ENCODE measurements around the gene GPRC5B. TPM values are rescaled to one million over a fixed set of nuclear protein-coding genes. Genes with fewer than 3 reads are reported as not detected.

The GPRC5B gene
- polyA plus RNA-seq, 2 of the 4 experiments (the other 2 are of a cell fraction): 12.8 to 19.1 TPM

- DNase-seq (ENCODE audit: low read depth in 1 of 2, low spot score in 1 of 2) (no peak), FAIRE-seq (no peak), ATAC-seq (no peak)
- ChIA-PET POLR2A (no interaction called here), CTCF (interaction anchor here (1.0 to 15.4 kb wide), 4 partner anchors 110 to 298 kb away, joined by 3 to 328 read pairs (median 4); no protein-coding TSS in a partner anchor)
- Histone ChIP-seq H3K4me1 (peaks cover 11% of the 10 kb centered on the region; the same call in 2 of the 3 replicates), H3K4me3 (no peak overlapping the region), H3K9me3 (no peaks in the 10 kb centered on the region), H3K27ac (no peak overlapping the region), H3K4me2 (no peak overlapping the region)
- TF ChIP-seq ELK1 (IDR thresholded peaks at IDR 0.05; ENCODE audit: low read depth, low read length): no peak
- TF ChIP-seq MAX (IDR thresholded peaks at IDR 0.05): no peak
- no peak for TF ChIP-seq ESRRA (IDR thresholded peaks at IDR 0.05; ENCODE audit: borderline replicate concordance, low read length)
- no peak for TF ChIP-seq MAFK (IDR thresholded peaks at IDR 0.05; ENCODE audit: partially characterized antibody)
- no peak for TF ChIP-seq HOXB5 (CRISPR knock-in tag; IDR thresholded peaks at IDR 0.05)
- no peak for TF ChIP-seq BHLHE40 (IDR thresholded peaks at IDR 0.05; ENCODE audit: low read depth, low read length)
- no peak for TF ChIP-seq HOXB13 (CRISPR knock-in tag; IDR thresholded peaks at IDR 0.05; ENCODE audit: low read depth)
- WGBS (ENCODE audit: missing lambda C conversion rate): 91% methylated on average over 6 of the region's 6 CpGs
Measured at GRCh38 chr16:19881783-19882182, 2.9 kb downstream of the GPRC5B start.

- Histone ChIP-seq H3K27ac (no peak overlapping the region), H3K9me3 (no peaks in the 10 kb centered on the region), H3K4me1 (peaks cover 11% of the 10 kb centered on the region; the same call in 2 of the 3 replicates), H3K4me2 (no peak overlapping the region), H3K4me3 (no peak overlapping the region)
- no peak for TF ChIP-seq MYC (IDR thresholded peaks at IDR 0.05; ENCODE audit: borderline replicate concordance, low read length)
- DNase-seq (ENCODE audit: low read depth in 1 of 2, low spot score in 1 of 2) (no peak), FAIRE-seq (no peak), ATAC-seq (no peak)
- ChIA-PET CTCF (interaction anchor here (0.6 to 15.4 kb wide), 3 partner anchors 117 to 283 kb away, joined by 3 to 328 read pairs (median 4); no protein-coding TSS in a partner anchor), POLR2A (no interaction called here)
- WGBS (ENCODE audit: missing lambda C conversion rate): 92% methylated on average over 7 of the region's 7 CpGs
Measured at GRCh38 chr16:19881028-19881427, 3.6 kb downstream of the GPRC5B start.

- no peak overlapping the region for H3K4me3 ChIP-seq
- no peaks in the 10 kb centered on the region for H3K9me3 ChIP-seq
- ATAC-seq (no peak; a peak in 1 of 6 replicates), DNase-seq (ENCODE audit: low read depth in 1 of 2, low spot score in 1 of 2) (peak in 1 of 2 experiments; percentile 24), FAIRE-seq (no peak)
- H3K4me2 ChIP-seq: no peak overlapping the region
- H3K4me1 ChIP-seq: peaks cover 8% of the 10 kb centered on the region; the same call in 1 of the 3 replicates
- TF ChIP-seq ZC3H11A (IDR thresholded peaks at IDR 0.05) (no peak), HOXB13 (CRISPR knock-in tag; IDR thresholded peaks at IDR 0.05; ENCODE audit: low read depth) (no peak), ATOH8 (CRISPR knock-in tag; IDR thresholded peaks at IDR 0.05; ENCODE audit: low read depth) (no peak), EHF (CRISPR knock-in tag; IDR thresholded peaks at IDR 0.05) (no peak), HES2 (IDR thresholded peaks at IDR 0.05) (no peak), HDAC2 (IDR thresholded peaks at IDR 0.05) (no peak), EHMT2 (IDR thresholded peaks at IDR 0.05; ENCODE audit: low read depth) (no peak)
- ChIA-PET POLR2A (no interaction called here), CTCF (interaction anchor here (0.6 to 15.4 kb wide), 5 partner anchors 15 to 422 kb away, joined by 3 to 328 read pairs (median 4); no protein-coding TSS in a partner anchor)
- no peak overlapping the region for H3K27ac ChIP-seq
- WGBS (ENCODE audit: missing lambda C conversion rate): 90% methylated on average over 13 of the region's 13 CpGs
Measured at GRCh38 chr16:19879241-19879792, 5.3 kb downstream of the GPRC5B start.

GRCh38 chr16:19878757-19879156, 5.9 kb downstream of the GPRC5B start:
- Histone ChIP-seq H3K4me1 (peaks cover 6% of the 10 kb centered on the region; the same call in 1 of the 3 replicates), H3K9me3 (no peaks in the 10 kb centered on the region), H3K4me3 (no peak overlapping the region), H3K27ac (no peak overlapping the region), H3K4me2 (no peak overlapping the region)
- DNase-seq (ENCODE audit: low read depth in 1 of 2, low spot score in 1 of 2) (no peak), ATAC-seq (no peak), FAIRE-seq (no peak)
- POLR2A ChIA-PET: no interaction called here
- WGBS (ENCODE audit: missing lambda C conversion rate): 90% methylated on average over 11 of the region's 11 CpGs
- CTCF ChIA-PET: interaction anchor here (1.0 to 15.4 kb wide), 2 partner anchors 280 to 422 kb away, joined by 4 to 328 read pairs; no protein-coding TSS in a partner anchor
- TF ChIP-seq JUN (IDR thresholded peaks at IDR 0.05) (no peak), KDM1A (IDR thresholded peaks at IDR 0.05; ENCODE audit: low read depth) (no peak), EHF (CRISPR knock-in tag; IDR thresholded peaks at IDR 0.05) (no peak), BCL3 (IDR thresholded peaks at IDR 0.05) (no peak), NR3C1 (IDR thresholded peaks at IDR 0.05) (no peak), ZSCAN20 (CRISPR knock-in tag; IDR thresholded peaks at IDR 0.05) (no peak), ELK1 (IDR thresholded peaks at IDR 0.05; ENCODE audit: low read depth, low read length) (no peak), TFCP2L1 (CRISPR knock-in tag; IDR thresholded peaks at IDR 0.05) (no peak), CHD2 (IDR thresholded peaks at IDR 0.05; ENCODE audit: low read length, partially characterized antibody) (no peak), ESRRA (IDR thresholded peaks at IDR 0.05; ENCODE audit: borderline replicate concordance, low read length) (no peak), MAX (IDR thresholded peaks at IDR 0.05) (no peak), TP53 (CRISPR knock-in tag; IDR thresholded peaks at IDR 0.05) (no peak), EP300 (IDR thresholded peaks at IDR 0.05) (no peak), CBX2 (IDR thresholded peaks at IDR 0.05; ENCODE audit: borderline replicate concordance, low read depth) (no peak), GATA3 (IDR thresholded peaks at IDR 0.05; ENCODE audit: borderline replicate concordance) (no peak), ZNF302 (CRISPR knock-in tag; IDR thresholded peaks at IDR 0.05) (no peak)
